ENCODE data around the gene FNDC3B.

- TF ChIP-seq, protein P1, sequence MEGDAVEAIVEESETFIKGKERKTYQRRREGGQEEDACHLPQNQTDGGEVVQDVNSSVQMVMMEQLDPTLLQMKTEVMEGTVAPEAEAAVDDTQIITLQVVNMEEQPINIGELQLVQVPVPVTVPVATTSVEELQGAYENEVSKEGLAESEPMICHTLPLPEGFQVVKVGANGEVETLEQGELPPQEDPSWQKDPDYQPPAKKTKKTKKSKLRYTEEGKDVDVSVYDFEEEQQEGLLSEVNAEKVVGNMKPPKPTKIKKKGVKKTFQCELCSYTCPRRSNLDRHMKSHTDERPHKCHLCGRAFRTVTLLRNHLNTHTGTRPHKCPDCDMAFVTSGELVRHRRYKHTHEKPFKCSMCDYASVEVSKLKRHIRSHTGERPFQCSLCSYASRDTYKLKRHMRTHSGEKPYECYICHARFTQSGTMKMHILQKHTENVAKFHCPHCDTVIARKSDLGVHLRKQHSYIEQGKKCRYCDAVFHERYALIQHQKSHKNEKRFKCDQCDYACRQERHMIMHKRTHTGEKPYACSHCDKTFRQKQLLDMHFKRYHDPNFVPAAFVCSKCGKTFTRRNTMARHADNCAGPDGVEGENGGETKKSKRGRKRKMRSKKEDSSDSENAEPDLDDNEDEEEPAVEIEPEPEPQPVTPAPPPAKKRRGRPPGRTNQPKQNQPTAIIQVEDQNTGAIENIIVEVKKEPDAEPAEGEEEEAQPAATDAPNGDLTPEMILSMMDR (IDR thresholded peaks at IDR 0.05) = no peak
- TF ChIP-seq POLR2AphosphoS5 (IDR thresholded peaks at IDR 0.05) (no peak), POLR2A (IDR thresholded peaks at IDR 0.05) (no peak), EP300 (IDR thresholded peaks at IDR 0.05) (no peak)
Observed at GRCh38 chr3:172048599-172048998, 9.2 kb downstream of the FNDC3B start.

Data from suprapubic skin (tissue), 4 donors.